D721Med (cell line): ENCODE measurements around the gene TTC7B.

Experiments
- DNase-seq: peaks from one replicate; pipeline ENCODE4 v3.0.0; 2011; ENCODE audit warnings: low spot score; ENCODE audit not compliant: insufficient read length
- FAIRE-seq: peaks from 2 replicates; lab custom pipeline; 2011; peaks lifted over from hg19 to GRCh38; lab: Jason Lieb, UNC
- CTCF ChIP-seq: IDR thresholded peaks from 2 replicates; pipeline ENCODE4 v1.5.1; 2012; ENCODE audit warnings: mild to moderate bottlenecking, control low read depth; ENCODE audit not compliant: insufficient read depth; ENCODE audit errors: missing control alignments

Gene TTC7B

GRCh38 chr14:90643982-90644670 is 172.1 kb downstream of the TTC7B start:
- no peak for TF ChIP-seq CTCF
- FAIRE-seq = no peak

GRCh38 chr14:90642244-90642717 is 173.9 kb downstream of the TTC7B start:
- TF ChIP-seq CTCF = no peak
- FAIRE-seq = no peak
- no peak for DNase-seq

More at GRCh38 chr14:90643982-90644670, 172.1 kb downstream of the TTC7B start:
- DNase-seq = no peak

DNA sequence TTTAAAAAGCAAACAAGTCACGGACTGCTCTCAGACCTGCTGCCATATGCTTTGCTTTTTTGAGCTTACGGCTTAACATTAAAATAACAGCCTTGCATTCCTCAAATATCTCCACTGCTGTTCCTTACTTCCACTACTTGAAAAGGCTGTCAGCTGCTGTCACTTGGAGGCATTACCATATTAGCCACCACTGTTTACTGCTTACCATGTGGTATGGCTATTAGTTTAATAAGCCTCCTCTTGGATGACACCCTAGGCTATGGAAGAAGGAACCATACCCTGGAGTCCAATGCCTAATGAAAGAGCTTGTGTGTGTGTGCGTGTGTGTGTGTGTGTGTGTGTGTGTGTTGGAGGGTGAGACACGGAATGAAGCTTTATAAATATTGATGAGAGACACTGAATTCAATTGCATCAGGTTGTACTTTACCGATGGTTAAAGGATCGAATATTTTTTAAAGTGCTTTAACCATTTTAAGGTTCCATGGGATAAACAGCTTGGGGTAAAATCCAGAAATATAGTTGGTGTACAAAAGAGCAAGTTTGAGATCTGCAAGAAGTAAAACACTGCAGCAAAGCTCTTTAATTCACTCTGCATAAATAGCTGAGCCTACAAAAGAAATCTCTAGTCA is 174.5 kb downstream of the TTC7B start:
- no peak for DNase-seq
- FAIRE-seq = no peak
- no peak for TF ChIP-seq CTCF

DNA sequence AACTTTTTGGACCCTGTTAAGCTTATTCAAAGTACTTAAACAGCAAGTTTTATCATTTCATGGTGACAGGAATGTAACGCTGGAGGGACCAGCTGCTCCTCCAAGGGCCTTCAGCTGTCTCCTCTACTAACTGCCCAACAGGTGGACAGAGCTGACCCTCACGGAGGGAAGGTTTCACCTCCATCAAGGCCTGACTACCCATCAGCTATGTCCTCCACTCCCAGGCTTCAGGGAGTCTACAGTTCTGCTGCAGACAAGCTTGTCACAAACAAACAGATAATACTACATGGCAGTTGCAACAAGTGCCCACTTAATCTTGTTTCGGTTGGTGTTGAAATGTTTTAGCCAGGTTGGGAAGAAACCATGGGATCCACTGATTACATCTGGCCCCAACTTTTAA is 175.1 kb downstream of the TTC7B start:
- DNase-seq = no peak
- FAIRE-seq = no peak
- no peak for TF ChIP-seq CTCF

GRCh38 chr14:90639641-90640040 is 176.6 kb downstream of the TTC7B start:
- no peak for FAIRE-seq
- TF ChIP-seq CTCF = no peak
- no peak for DNase-seq

DNA sequence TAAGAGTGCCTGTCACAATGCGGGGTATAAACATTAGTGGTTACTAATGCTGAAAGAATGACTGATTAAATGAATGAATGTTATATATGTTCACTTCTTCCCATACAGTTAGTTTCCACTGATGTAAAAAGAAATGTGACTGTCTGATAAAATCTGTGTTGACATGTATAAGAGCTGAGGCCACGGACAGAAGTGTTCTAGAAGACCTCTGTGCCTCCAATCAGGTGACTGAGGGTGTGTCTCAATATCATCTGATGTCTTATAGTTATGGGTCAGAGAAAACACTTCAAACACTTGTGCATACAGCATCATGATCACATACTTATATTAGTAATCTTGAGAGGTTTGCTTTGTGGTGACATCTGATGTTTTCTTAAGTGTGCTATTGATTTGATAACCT is 183.4 kb downstream of the TTC7B start:
- no peak for DNase-seq
- TF ChIP-seq CTCF = no peak
- no peak for FAIRE-seq

GRCh38 chr14:90632451-90632850 is 183.8 kb downstream of the TTC7B start:
- TF ChIP-seq CTCF = no peak

More at GRCh38 chr14:90632451-90632850, 183.8 kb downstream of the TTC7B start:
- DNase-seq (no peak), FAIRE-seq (peak; percentile 55)
